ENCODE measurements around the gene KIFAP3.

GRCh38 chr1:169970114-169970513, 104.4 kb downstream of the KIFAP3 start:
- no peak for TF ChIP-seq CTCF (IDR thresholded peaks at IDR 0.05)
- no peak for TF ChIP-seq POLR2A (IDR thresholded peaks at IDR 0.05)

Measured in adrenal gland (tissue), 5 donors.